NK-92 (cell line): ENCODE measurements around the gene PIGZ.

ENCODE experiments used
- DNase-seq: peaks from one replicate; lab custom pipeline; 2025; ENCODE audit not compliant: unreplicated experiment; lab: John Stamatoyannopoulos, UW

PIGZ gene

DNA sequence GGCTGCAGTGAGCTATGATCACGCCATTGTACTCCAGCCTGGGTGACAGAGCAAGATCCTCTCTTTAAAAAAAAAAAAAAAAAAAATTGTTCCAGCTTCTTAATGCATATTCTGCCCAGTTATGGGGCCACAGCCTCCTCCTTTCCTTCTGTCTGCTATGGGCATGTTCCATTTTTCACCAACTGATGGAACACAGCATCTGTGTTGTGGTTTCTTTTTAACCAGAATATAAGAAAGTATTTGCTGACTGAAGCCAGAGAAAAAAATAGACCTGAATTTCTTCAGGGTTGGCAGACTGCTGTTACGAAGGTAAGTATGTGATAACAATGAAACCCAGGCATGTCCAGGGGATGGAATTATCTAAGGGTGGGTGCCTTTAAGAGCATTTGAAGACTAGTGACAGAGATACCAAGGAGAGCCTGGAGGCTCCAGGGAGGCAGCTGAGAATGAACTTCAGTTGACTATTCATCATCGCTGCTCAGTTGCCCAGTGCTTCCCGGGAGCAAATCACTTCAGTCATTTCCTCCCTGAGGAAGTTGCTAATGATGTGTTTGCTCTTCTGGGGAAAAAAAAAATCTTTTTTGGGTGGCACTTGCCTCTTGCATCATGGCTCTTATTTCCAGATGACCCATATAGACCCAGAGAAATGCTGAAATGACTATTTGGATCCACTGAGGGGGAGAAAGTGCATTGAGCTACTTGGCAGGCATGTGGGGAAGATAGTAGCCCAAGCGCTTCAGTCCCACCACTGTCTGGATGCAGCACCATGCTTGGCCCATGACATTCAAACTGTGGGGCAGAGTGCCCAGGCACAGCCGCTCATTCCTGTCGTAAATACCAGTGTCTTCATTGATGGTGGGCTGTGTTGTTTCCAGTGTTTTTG lies 40.8 kb downstream of the PIGZ start:
- DNase-seq = no peak

DNA sequence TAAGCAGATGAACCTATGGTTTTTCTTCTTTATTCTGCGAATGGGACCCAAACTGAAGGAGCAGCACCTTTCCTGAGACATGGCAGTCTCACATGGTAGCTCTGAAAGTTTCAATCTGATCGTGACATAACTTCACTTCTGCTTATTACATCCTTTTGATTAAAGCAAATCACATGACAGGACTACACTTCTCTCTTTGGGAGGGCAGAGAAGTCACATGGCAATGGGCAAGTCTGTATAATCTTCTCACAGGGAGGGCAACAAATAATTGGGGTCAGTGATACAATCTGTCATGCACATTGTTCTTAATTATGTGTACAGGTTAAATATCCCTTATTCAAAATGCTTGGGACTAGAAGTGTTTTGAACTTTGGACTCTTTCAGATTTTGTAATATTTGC lies 47.9 kb downstream of the PIGZ start:
- no peak for DNase-seq

DNA sequence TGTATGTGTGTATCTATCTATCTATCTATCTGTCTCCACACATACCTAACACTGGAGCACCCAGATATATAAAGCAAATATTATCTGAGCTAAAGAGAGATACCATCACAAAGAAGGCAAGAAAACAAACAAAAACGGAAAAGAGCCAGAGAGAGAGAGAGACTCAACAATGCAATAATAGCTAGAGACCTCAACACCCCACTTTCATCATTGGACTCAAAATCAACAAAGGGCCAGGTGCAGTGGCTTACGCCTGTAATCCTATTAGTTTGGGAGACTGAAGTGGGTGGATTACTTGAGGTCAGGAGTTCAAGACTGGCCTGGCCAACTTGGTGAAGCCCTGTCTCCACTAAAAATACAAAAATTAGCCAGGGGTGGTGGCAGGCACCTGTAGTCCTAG lies 49.7 kb downstream of the PIGZ start:
- DNase-seq = no peak

DNA sequence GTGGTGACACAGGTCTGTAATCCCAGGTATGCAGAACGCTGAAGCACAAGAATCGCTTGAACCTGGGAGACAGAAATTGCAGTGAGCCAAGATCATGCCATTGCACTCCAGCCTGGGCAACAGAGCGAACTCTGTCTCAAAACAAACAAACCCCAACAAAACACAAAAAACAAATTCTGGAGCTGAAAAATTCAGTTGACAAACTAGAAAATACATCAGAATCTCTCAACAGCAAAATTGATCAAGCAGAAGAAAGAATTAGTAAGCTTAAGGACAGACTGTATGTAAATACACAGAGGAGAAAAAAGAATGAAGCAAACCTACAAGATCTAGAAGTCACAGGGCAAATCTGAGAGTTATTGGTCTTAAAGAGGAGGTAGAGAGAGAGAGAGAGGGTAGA lies 51.6 kb downstream of the PIGZ start:
- no peak for DNase-seq

DNA sequence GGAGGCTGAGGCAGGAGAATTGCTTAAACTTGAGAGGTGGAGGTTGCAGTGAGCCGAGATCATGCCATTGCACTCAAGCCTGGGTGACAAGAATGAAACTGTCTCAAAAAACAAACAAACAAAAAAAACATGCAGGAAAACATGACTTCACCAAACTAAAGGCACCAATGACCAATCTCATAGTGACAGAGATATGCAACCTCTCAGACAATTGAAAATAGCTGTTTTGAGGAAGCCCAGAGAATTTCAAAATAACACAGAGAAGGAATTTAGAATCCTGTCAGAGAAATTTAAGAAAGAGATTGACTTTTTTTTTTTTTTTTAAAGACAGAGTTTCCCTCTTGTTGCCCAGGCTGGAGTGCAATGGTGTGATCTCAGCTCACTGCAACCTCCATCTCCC lies 52.4 kb downstream of the PIGZ start:
- no peak for DNase-seq

DNA sequence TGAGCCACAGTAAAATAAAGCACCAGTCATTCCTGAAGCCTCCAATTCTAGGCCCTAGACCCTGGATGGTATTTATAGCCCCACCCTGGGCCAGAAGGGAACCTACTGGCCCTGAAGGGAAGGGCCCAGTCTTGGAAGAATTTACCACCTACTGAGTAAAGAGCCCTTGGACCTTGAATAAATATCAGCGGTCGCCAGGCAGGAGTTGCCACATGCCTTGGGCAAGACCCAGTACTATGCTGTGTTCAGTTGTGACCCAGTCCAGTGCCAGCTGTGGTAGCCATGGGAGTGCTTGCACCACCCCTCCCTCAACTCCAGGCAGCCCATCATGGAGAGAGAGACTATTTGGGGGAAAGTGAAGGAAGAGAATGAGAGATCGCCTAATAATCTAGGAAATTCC lies 53.3 kb downstream of the PIGZ start:
- no peak for DNase-seq

DNA sequence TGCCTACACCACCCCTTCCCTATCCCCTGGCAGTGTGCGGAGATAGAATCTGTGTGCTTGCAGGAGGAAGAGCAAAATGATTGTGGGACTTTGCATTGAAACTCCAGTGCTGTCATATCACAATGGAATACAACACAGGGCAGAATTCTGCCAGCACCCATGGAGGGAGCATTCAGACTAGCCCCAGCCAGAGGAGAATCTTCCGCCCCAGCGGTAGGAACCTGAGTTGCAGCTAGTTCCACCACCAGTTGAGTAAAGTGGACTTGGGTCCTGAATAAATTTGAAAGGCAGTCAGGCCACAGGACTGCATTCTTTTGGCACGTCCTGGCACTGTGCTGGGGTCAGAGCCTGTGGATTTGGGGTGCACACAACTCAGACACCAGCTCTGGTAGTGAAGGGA lies 53.8 kb downstream of the PIGZ start:
- no peak for DNase-seq

DNA sequence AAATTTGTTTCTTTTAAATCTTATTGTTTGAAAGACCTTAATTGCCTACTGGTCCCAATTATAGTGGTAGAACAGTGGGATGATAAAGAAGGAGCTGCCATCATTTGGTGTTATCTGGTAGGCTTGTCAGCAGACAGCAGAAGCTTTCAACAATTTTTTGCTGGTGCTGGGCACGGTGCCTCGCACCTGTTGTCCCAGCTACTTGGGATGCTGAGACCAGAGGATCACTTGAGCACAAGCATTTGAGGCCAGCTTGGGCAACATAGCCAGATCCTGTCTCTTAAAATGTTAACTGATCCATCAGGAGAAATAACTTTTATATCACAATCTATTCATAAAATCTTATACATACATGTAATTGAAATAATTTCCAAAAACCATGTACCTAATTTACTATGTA lies 64.9 kb downstream of the PIGZ start:
- DNase-seq = no peak

DNA sequence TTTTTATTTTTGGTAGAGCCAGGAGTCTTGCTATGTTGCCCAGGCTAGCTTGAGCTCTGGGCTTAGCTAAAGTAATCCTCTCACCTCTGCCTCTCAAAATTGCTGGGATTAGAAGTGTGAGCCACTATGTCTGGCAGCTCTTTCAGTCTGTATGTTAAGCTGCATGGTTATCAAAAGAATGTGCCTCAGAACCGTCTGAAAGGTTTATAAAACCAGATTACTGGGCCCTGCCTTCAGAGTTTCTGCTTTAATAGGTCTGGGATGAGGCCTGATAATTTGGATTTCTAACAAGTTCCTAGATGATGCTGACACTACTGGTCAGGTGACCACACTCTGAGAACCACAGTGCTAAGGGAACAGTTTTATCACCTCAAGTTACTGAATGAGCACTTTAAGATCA lies 66.3 kb downstream of the PIGZ start:
- DNase-seq = no peak

DNA sequence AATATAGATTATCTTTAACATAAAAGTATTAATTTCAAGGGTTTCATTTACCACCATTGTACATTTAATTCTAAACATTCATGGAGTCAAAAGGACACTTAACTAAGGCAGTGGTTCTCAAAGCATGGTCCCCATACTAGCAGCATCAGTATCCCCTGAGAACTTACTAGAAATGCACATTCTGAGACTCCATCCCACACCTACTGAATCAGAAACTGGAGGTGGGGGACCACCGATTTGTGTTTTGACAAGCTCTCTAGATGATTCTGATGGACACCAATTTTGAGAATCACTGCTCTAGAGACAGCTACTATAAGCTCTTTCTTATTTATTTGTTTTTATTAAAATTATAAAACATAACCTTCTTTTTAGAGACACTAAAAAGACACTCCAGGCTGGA lies 66.9 kb downstream of the PIGZ start:
- DNase-seq = no peak
